ENCODE data around the gene CFDP1.
A peak's percentile ranks its signal among the peaks of the same experiment; 100 is the strongest.

The CFDP1 gene

GRCh38 chr16:75264999-75265910, 168.0 kb downstream of the CFDP1 start:
- TF ChIP-seq TEAD4 (IDR thresholded peaks at IDR 0.05) (no peak), ZBTB7A (IDR thresholded peaks at IDR 0.05; ENCODE audit: low read depth) (peak; percentile 64)

GRCh38 chr16:75264457-75264998, 168.8 kb downstream of the CFDP1 start:
- TF ChIP-seq ZBTB7A (IDR thresholded peaks at IDR 0.05; ENCODE audit: low read depth) (0 out of 2 replicates have a peak, but pooled peaks have one; percentile 9), CEBPB (IDR thresholded peaks at IDR 0.05) (no peak)

GRCh38 chr16:75263963-75264445, 169.3 kb downstream of the CFDP1 start:
- no peak for TF ChIP-seq EGR1 (IDR thresholded peaks at IDR 0.05)
- no peak for TF ChIP-seq RAD21 (IDR thresholded peaks at IDR 0.05; ENCODE audit: low read depth)

- TF ChIP-seq MAX (IDR thresholded peaks at IDR 0.05), result no peak
- no peak for TF ChIP-seq TCF12 (IDR thresholded peaks at IDR 0.05; ENCODE audit: low read depth)
- TF ChIP-seq NFIC (IDR thresholded peaks at IDR 0.05), result no peak
- no peak for TF ChIP-seq EGR1 (IDR thresholded peaks at IDR 0.05)
- no peak for TF ChIP-seq TEAD4 (IDR thresholded peaks at IDR 0.05)
- TF ChIP-seq YY1 (IDR thresholded peaks at IDR 0.05; ENCODE audit: low read depth), result no peak
- no peak for TF ChIP-seq CREB1 (IDR thresholded peaks at IDR 0.05; ENCODE audit: low read depth)
- no peak for TF ChIP-seq TAF1 (IDR thresholded peaks at IDR 0.05; ENCODE audit: low read depth)
- TF ChIP-seq RAD21 (IDR thresholded peaks at IDR 0.05; ENCODE audit: low read depth), result no peak
- TF ChIP-seq CEBPB (IDR thresholded peaks at IDR 0.05), result no peak
- TF ChIP-seq ZBTB7A (IDR thresholded peaks at IDR 0.05; ENCODE audit: low read depth), result no peak
- TF ChIP-seq FOXM1 (IDR thresholded peaks at IDR 0.05; ENCODE audit: borderline replicate concordance, low read depth), result no peak
- TF ChIP-seq REST (IDR thresholded peaks at IDR 0.05; ENCODE audit: low read depth), result no peak
- no peak for TF ChIP-seq USF1 (IDR thresholded peaks at IDR 0.05)
These were observed 169.9 kb downstream of the CFDP1 start for GRCh38 chr16:75263291-75263962.

GRCh38 chr16:75262800-75263127, 170.5 kb downstream of the CFDP1 start:
- no peak for TF ChIP-seq YY1 (IDR thresholded peaks at IDR 0.05; ENCODE audit: low read depth)
- no peak for TF ChIP-seq TEAD4 (IDR thresholded peaks at IDR 0.05)
- no peak for TF ChIP-seq EGR1 (IDR thresholded peaks at IDR 0.05)
- TF ChIP-seq TAF1 (IDR thresholded peaks at IDR 0.05; ENCODE audit: low read depth), result no peak
- TF ChIP-seq REST (IDR thresholded peaks at IDR 0.05; ENCODE audit: low read depth), result no peak
- no peak for TF ChIP-seq EP300 (IDR thresholded peaks at IDR 0.05; ENCODE audit: borderline replicate concordance)
- no peak for TF ChIP-seq RAD21 (IDR thresholded peaks at IDR 0.05; ENCODE audit: low read depth)
- TF ChIP-seq FOXM1 (IDR thresholded peaks at IDR 0.05; ENCODE audit: borderline replicate concordance, low read depth), result no peak
- no peak for TF ChIP-seq CREB1 (IDR thresholded peaks at IDR 0.05; ENCODE audit: low read depth)
- TF ChIP-seq ZBTB7A (IDR thresholded peaks at IDR 0.05; ENCODE audit: low read depth), result no peak

- TF ChIP-seq YY1 (IDR thresholded peaks at IDR 0.05; ENCODE audit: low read depth), result no peak
- TF ChIP-seq CREB1 (IDR thresholded peaks at IDR 0.05; ENCODE audit: low read depth), result no peak
- no peak for TF ChIP-seq MAX (IDR thresholded peaks at IDR 0.05)
- no peak for TF ChIP-seq USF1 (IDR thresholded peaks at IDR 0.05)
- no peak for TF ChIP-seq REST (IDR thresholded peaks at IDR 0.05; ENCODE audit: low read depth)
- TF ChIP-seq CEBPB (IDR thresholded peaks at IDR 0.05), result no peak
- no peak for TF ChIP-seq TEAD4 (IDR thresholded peaks at IDR 0.05)
- no peak for TF ChIP-seq FOXM1 (IDR thresholded peaks at IDR 0.05; ENCODE audit: borderline replicate concordance, low read depth)
- no peak for TF ChIP-seq ZBTB7A (IDR thresholded peaks at IDR 0.05; ENCODE audit: low read depth)
- TF ChIP-seq TCF12 (IDR thresholded peaks at IDR 0.05; ENCODE audit: low read depth), result no peak
- no peak for TF ChIP-seq NFIC (IDR thresholded peaks at IDR 0.05)
- TF ChIP-seq EP300 (IDR thresholded peaks at IDR 0.05; ENCODE audit: borderline replicate concordance), result no peak
- TF ChIP-seq RAD21 (IDR thresholded peaks at IDR 0.05; ENCODE audit: low read depth), result no peak
These were observed 171.1 kb downstream of the CFDP1 start for GRCh38 chr16:75262104-75262799.
